Smooth muscle cell (in vitro differentiated cells): ENCODE data around the gene RBBP9. TPM values are rescaled to one million over a fixed set of nuclear protein-coding genes. Genes with fewer than 3 reads are reported as not detected.

Source experiments
- DNase-seq: peaks from one replicate; lab custom pipeline; 2025; ENCODE audit not compliant: unreplicated experiment; lab: John Stamatoyannopoulos, UW
- H2AFZ ChIP-seq: fragments of 200-600 bp; sonication (generic); 2 replicates; pipeline ENCODE4 v1.6.0; 2016; ENCODE audit warnings: antibody characterized with exemption, low read depth, mild to moderate bottlenecking
- H3F3A ChIP-seq: fragments of 200-600 bp; sonication (generic); 2 replicates; pipeline ENCODE4 v1.6.0; 2017; ENCODE audit warnings: antibody characterized with exemption, low read depth
- H3K27ac ChIP-seq: fragments of 200-600 bp; sonication (generic); 2 replicates; pipeline ENCODE4 v1.5.1; 2016; ENCODE audit warnings: low read depth, mild to moderate bottlenecking
- H3K27me3 ChIP-seq: fragments of 200-600 bp; sonication (generic); 2 replicates; pipeline ENCODE4 v1.6.1; 2016; ENCODE audit warnings: low read depth, mild to moderate bottlenecking
- H3K36me3 ChIP-seq: fragments of 200-600 bp; sonication (generic); 2 replicates; pipeline ENCODE4 v1.5.1; 2016; ENCODE audit warnings: low read depth
- H3K4me1 ChIP-seq: fragments of 200-600 bp; sonication (generic); 2 replicates; pipeline ENCODE4 v1.5.1; 2016; ENCODE audit warnings: low read depth
- H3K4me2 ChIP-seq: fragments of 200-600 bp; sonication (generic); 2 replicates; pipeline ENCODE4 v1.6.0; 2016; ENCODE audit warnings: mild to moderate bottlenecking
- H3K4me3 ChIP-seq: fragments of 200-600 bp; sonication (generic); 2 replicates; pipeline ENCODE4 v1.5.1; 2016; ENCODE audit warnings: mild to moderate bottlenecking
- H3K79me2 ChIP-seq: fragments of 200-600 bp; sonication (generic); 2 replicates; pipeline ENCODE4 v1.6.0; 2016; ENCODE audit warnings: low read depth, mild to moderate bottlenecking
- H3K9ac ChIP-seq: fragments of 200-600 bp; sonication (generic); 2 replicates; pipeline ENCODE4 v1.6.0; 2016; ENCODE audit warnings: low read depth
- H3K9me3 ChIP-seq: fragments of 200-600 bp; sonication (generic); replicated peaks from 2 replicates; pipeline ENCODE4 v1.5.1; 2016; ENCODE audit warnings: low read depth
- H4K20me1 ChIP-seq: fragments of 200-600 bp; sonication (generic); 2 replicates; pipeline ENCODE4 v1.6.0; 2016; ENCODE audit warnings: low read depth
- CTCF ChIP-seq: fragments of 200-600 bp; sonication (generic); IDR thresholded peaks from 2 replicates; pipeline ENCODE4 v1.5.1; 2017; ENCODE audit warnings: borderline replicate concordance, mild to moderate bottlenecking, antibody characterized with exemption; ENCODE audit not compliant: insufficient read depth, poor library complexity, severe bottlenecking
- WGBS: methylation state at CpG from one replicate; pipeline ENCODE4 v1.1.7; 2016; ENCODE audit warnings: low lambda C conversion rate; 5-methylcytosine and 5-hydroxymethylcytosine counted together
- microRNA counts: library from miRNA; unstranded; fragments of <30 nt; microRNA quantifications from one replicate; lab custom pipeline; 2016
- microRNA-seq: library from miRNA; unstranded; fragments of <30 nt; microRNA quantifications from one replicate; pipeline ENCODE4, GENCODE V29; 2016; ENCODE audit warnings: borderline number of aligned reads
- polyA plus RNA-seq: library from polyadenylated mRNA; unstranded; fragments of >200 nt; fragmentation: Nextera tagmentation; extraction: Ambion mirVana; gene quantifications from 2 replicates; pipeline ENCODE4 v1.2.1, GENCODE V29; 2016
- small RNA-seq: library from RNA; depleted of rRNA; stranded (forward); fragments of <200 nt; gene quantifications from one replicate; pipeline ENCODE3, GENCODE V24; 2014
- total RNA-seq: library from RNA; depleted of rRNA; stranded (reverse); fragments of >200 nt; gene quantifications from 2 replicates; pipeline ENCODE4 v1.2.3, GENCODE V29; 2014

Gene RBBP9
- total and polyA plus RNA-seq, 2 experiments from 2014 or later, result 4.2 to 29.8 TPM

- H3K79me2 ChIP-seq, result no peaks in the 10 kb centered on the region
- H3K4me1 ChIP-seq, result no peaks in the 10 kb centered on the region
- no peak for TF ChIP-seq CTCF
- no peak for DNase-seq
- no peaks in the 10 kb centered on the region for H3K36me3 ChIP-seq
- H3K4me3 ChIP-seq, result no peak overlapping the region
- no peaks in the 10 kb centered on the region for H4K20me1 ChIP-seq
- no peak overlapping the region for H2AFZ ChIP-seq
- WGBS, result 0% methylated on average over 1 of the region's 1 CpG
- H3K9me3 ChIP-seq, result no peaks in the 10 kb centered on the region
- H3K9ac ChIP-seq, result no peak overlapping the region
- no peaks in the 10 kb centered on the region for H3F3A ChIP-seq
- no peak overlapping the region for H3K4me2 ChIP-seq
- no peaks in the 10 kb centered on the region for H3K27me3 ChIP-seq
- no peak overlapping the region for H3K27ac ChIP-seq
Observed at GRCh38 chr20:18440403-18440802, 56.6 kb downstream of the RBBP9 start.

- no peak overlapping the region for H2AFZ ChIP-seq
- no peak for DNase-seq
- 92% methylated on average over 2 of the region's 2 CpGs for WGBS
Observed at GRCh38 chr20:18436847-18437246, 60.2 kb downstream of the RBBP9 start.

More at GRCh38 chr20:18436847-18437246, 60.2 kb downstream of the RBBP9 start:
- no peaks in the 10 kb centered on the region for H3K27me3 ChIP-seq
- H4K20me1 ChIP-seq, result no peaks in the 10 kb centered on the region
- H3K9me3 ChIP-seq, result no peaks in the 10 kb centered on the region
- TF ChIP-seq CTCF, result no peak
- H3F3A ChIP-seq, result no peaks in the 10 kb centered on the region
- H3K79me2 ChIP-seq, result no peaks in the 10 kb centered on the region
- H3K36me3 ChIP-seq, result no peaks in the 10 kb centered on the region
- no peak overlapping the region for H3K4me3 ChIP-seq
- H3K4me1 ChIP-seq, result no peaks in the 10 kb centered on the region
- H3K27ac ChIP-seq, result no peak overlapping the region
- no peak overlapping the region for H3K4me2 ChIP-seq
- no peak overlapping the region for H3K9ac ChIP-seq

MicroRNA genes within 50 kb of the gene (microRNA counts, 767-probe panel; counts per million panel counts)
- 183 counts per million for microRNA hsa-miR-3192 (lab: Ali Mortazavi, UCI)

Small RNAs within 50 kb of the gene (microRNA-seq; reads per million reads assigned to microRNA genes)
- gene MIR3192, result 1.8 reads per million

Small RNAs within 50 kb of the gene (small RNA-seq; reads per million reads assigned to genes)
- gene MIR3192, result not detected

Other genes starting within 250 kb of the RBBP9 start
- gene ZNF133, start 208.7 kb downstream of the RBBP9 start, total RNA-seq, result 12.5 and 22.2 TPM in 2 replicates
- gene ZNF133, start 208.7 kb downstream of the RBBP9 start, polyA plus RNA-seq, result 14.1 and 22.4 TPM in 2 replicates
- 2.7 and 2.9 TPM in 2 replicates for gene DZANK1, start 30.2 kb downstream of the RBBP9 start, total RNA-seq
- 2.5 and 3.1 TPM in 2 replicates for gene DZANK1, start 30.2 kb downstream of the RBBP9 start, polyA plus RNA-seq
- gene POLR3F, start 29.8 kb downstream of the RBBP9 start, total RNA-seq, result 25.3 and 74.9 TPM in 2 replicates
- 7.8 and 8.1 TPM in 2 replicates for gene POLR3F, start 29.8 kb downstream of the RBBP9 start, polyA plus RNA-seq
- 53.9 and 55.8 TPM in 2 replicates for gene SEC23B, start 10.7 kb upstream of the RBBP9 start, total RNA-seq
- gene SEC23B, start 10.7 kb upstream of the RBBP9 start, polyA plus RNA-seq, result 44.2 and 55.6 TPM in 2 replicates
- 88.6 and 161 TPM in 2 replicates for gene SMIM26, start 70.2 kb upstream of the RBBP9 start, total RNA-seq
- 71.8 and 90.0 TPM in 2 replicates for gene SMIM26, start 70.2 kb upstream of the RBBP9 start, polyA plus RNA-seq
- gene DTD1, start 90.8 kb upstream of the RBBP9 start, total RNA-seq, result 23.9 and 27.5 TPM in 2 replicates
- 26.9 and 27.2 TPM in 2 replicates for gene DTD1, start 90.8 kb upstream of the RBBP9 start, polyA plus RNA-seq